GM18867 (cell line): ENCODE measurements around the gene FH.
A peak's percentile ranks its signal among the peaks of the same experiment; 100 is the strongest.

Experiments
- ATAC-seq: cut with Tn5 transposase; IDR thresholded peaks from one replicate; pipeline ENCODE4 v1.9.1; 2021; ENCODE audit warnings: mild to moderate bottlenecking, moderate library complexity; ENCODE audit not compliant: unreplicated experiment

Gene FH

GRCh38 chr1:241525026-241525425, 5.5 kb upstream of the FH start:
- ATAC-seq, result no peak

GRCh38 chr1:241521718-241522117, 2.2 kb upstream of the FH start:
- ATAC-seq, result no peak

- no peak for ATAC-seq
These were observed 518 bp upstream of the FH start for GRCh38 chr1:241520080-241520465.

- ATAC-seq, result peak; percentile 37
These were observed 863 bp downstream of the FH start for GRCh38 chr1:241518476-241519307.

GRCh38 chr1:241513378-241513777, 6.2 kb downstream of the FH start:
- ATAC-seq, result no peak

GRCh38 chr1:241507189-241507863, 12.2 kb downstream of the FH start:
- no peak for ATAC-seq

- ATAC-seq, result no peak
These were observed 16.1 kb downstream of the FH start for GRCh38 chr1:241503444-241503843.

GRCh38 chr1:241499910-241500309, 19.6 kb downstream of the FH start:
- ATAC-seq, result no peak

- no peak for ATAC-seq
These were observed 23.8 kb downstream of the FH start for GRCh38 chr1:241495741-241496140.

- ATAC-seq, result no peak
These were observed 30.8 kb downstream of the FH start for GRCh38 chr1:241488739-241489138.

GRCh38 chr1:241485554-241485992, 34.0 kb downstream of the FH start:
- peak; percentile 77 for ATAC-seq

- peak; percentile 55 for ATAC-seq
These were observed 34.4 kb downstream of the FH start for GRCh38 chr1:241485145-241485544.

GRCh38 chr1:241482761-241483250, 36.7 kb downstream of the FH start:
- ATAC-seq, result no peak

GRCh38 chr1:241479294-241479693, 40.3 kb downstream of the FH start:
- no peak for ATAC-seq

GRCh38 chr1:241475671-241476070, 43.9 kb downstream of the FH start:
- ATAC-seq, result no peak

- no peak for ATAC-seq
These were observed 46.5 kb downstream of the FH start for GRCh38 chr1:241473026-241473425.

- no peak for ATAC-seq
These were observed 48.5 kb downstream of the FH start for GRCh38 chr1:241470908-241471590.

- no peak for ATAC-seq
These were observed 49.2 kb downstream of the FH start for GRCh38 chr1:241470361-241470760.

GRCh38 chr1:241465673-241466072, 53.9 kb downstream of the FH start:
- ATAC-seq, result no peak

- ATAC-seq, result no peak
These were observed 54.6 kb downstream of the FH start for GRCh38 chr1:241464985-241465384.

- no peak for ATAC-seq
These were observed 57.2 kb downstream of the FH start for GRCh38 chr1:241462391-241462790.
